A549 (cell line): ENCODE measurements around the gene BCL2L2. TPM values are rescaled to one million over a fixed set of nuclear protein-coding genes. Genes with fewer than 3 reads are reported as not detected.

Source experiments
- ATAC-seq, 2 experiments: fragments of 200-7000 bp in 1 of 2; fragments of >200 bp in 1 of 2; cut with Nextera tagmentation in 1 of 2; cut with Tn5 transposase in 1 of 2; 3 replicates each; pipeline versions ENCODE4 v1.8.0 to v1.9.1; 2018 to 2020; ENCODE audit warnings: mild to moderate bottlenecking in 1 of 2, moderate library complexity in 1 of 2
- CTCF ChIA-PET: fragments of 300-600 bp; sonication (Branson Sonifier 250); formaldehyde crosslinking; extraction: SDS; loops from one replicate; lab custom pipeline; 2021; ENCODE audit warnings: antibody characterized with exemption, inconsistent platforms; lab: Yijun Ruan, JAX
- POLR2A ChIA-PET: fragments of 350-600 bp; formaldehyde crosslinking; extraction: SDS; loops from one replicate; lab custom pipeline; 2021; ENCODE audit warnings: antibody characterized with exemption, inconsistent platforms; lab: Yijun Ruan, JAX
- DNase-seq, 2 experiments: peaks; one replicate each; pipeline versions ENCODE4 v3.0.0 to v3.0.0-alpha.2; 2011 to 2016; ENCODE audit warnings: low read depth in 1 of 2, low spot score in 1 of 2
- FAIRE-seq: peaks from 2 replicates; lab custom pipeline; 2011; peaks lifted over from hg19 to GRCh38; lab: Jason Lieb, UNC
- H3K27ac ChIP-seq, 2 experiments: fragments of >200 bp; sonication (Bioruptor Twin); formaldehyde crosslinking; 3 replicates each; pipeline ENCODE4 v1.5.1; 2016 to 2017
- H3K4me1 ChIP-seq: fragments of >200 bp; sonication (Bioruptor Twin); formaldehyde crosslinking; 3 replicates; pipeline ENCODE4 v1.6.1; 2016
- H3K4me2 ChIP-seq: fragments of >200 bp; sonication (Bioruptor Twin); formaldehyde crosslinking; 3 replicates; pipeline ENCODE4 v1.6.1; 2016
- H3K4me3 ChIP-seq: fragments of >200 bp; sonication (Bioruptor Twin); formaldehyde crosslinking; 3 replicates; pipeline ENCODE4 v1.5.1; 2016
- H3K9me3 ChIP-seq: fragments of >200 bp; sonication (Bioruptor Twin); formaldehyde crosslinking; 3 replicates; pipeline ENCODE4 v1.6.1; 2016
- ATOH8 ChIP-seq: fragments of 250-450 bp; sonication (Bioruptor Pico); IDR thresholded peaks from 2 replicates; pipeline ENCODE4 v1.5.0; 2020; ENCODE audit warnings: low read depth, mild to moderate bottlenecking, moderate library complexity
- BCL3 ChIP-seq: fragments of >200 bp; sonication (Bioruptor Twin); formaldehyde crosslinking; IDR thresholded peaks from 3 replicates; pipeline ENCODE4 v1.6.1; 2016
- CEBPB ChIP-seq, 2 experiments: fragments of >200 bp in 1 of 2; sonication (Bioruptor Twin) in 1 of 2; formaldehyde crosslinking in 1 of 2; IDR thresholded peaks; 2 replicates each; pipeline ENCODE4 v1.6.1; 2012 to 2016
- CHD2 ChIP-seq: fragments of 150-350 bp; IDR thresholded peaks from 2 replicates; pipeline ENCODE4 v1.6.1; 2014; ENCODE audit warnings: low read length; ENCODE audit not compliant: partially characterized antibody
- CHD4 ChIP-seq: fragments of 200-600 bp; sonication (generic); IDR thresholded peaks from 2 replicates; pipeline ENCODE4 v1.6.1; 2016; ENCODE audit warnings: antibody characterized with exemption, mild to moderate bottlenecking, borderline replicate concordance
- E2F6 ChIP-seq: IDR thresholded peaks from 2 replicates; pipeline ENCODE4 v1.6.1; 2012; ENCODE audit warnings: low read depth, borderline replicate concordance
- EHMT2 ChIP-seq: fragments of 200-600 bp; sonication (generic); IDR thresholded peaks from 2 replicates; pipeline ENCODE4 v1.6.1; 2016; ENCODE audit warnings: antibody characterized with exemption, low read depth, mild to moderate bottlenecking, moderate library complexity
- ESRRA ChIP-seq: fragments of 150-350 bp; IDR thresholded peaks from 2 replicates; pipeline ENCODE4 v1.6.1; 2014; ENCODE audit warnings: mild to moderate bottlenecking, low read length, borderline replicate concordance
- FOSL2 ChIP-seq, 2 experiments: fragments of 450-650 bp in 1 of 2; fragments of >200 bp in 1 of 2; sonication (Bioruptor Twin) in 1 of 2; formaldehyde crosslinking; IDR thresholded peaks; 2 replicates each; pipeline versions ENCODE4 v1.5.0 to v1.6.1; 2016 to 2020; ENCODE audit warnings: mild to moderate bottlenecking in 1 of 2, moderate library complexity in 1 of 2
- HES2 ChIP-seq: fragments of >200 bp; sonication (Bioruptor Twin); formaldehyde crosslinking; IDR thresholded peaks from 2 replicates; pipeline ENCODE4 v1.6.1; 2016
- HOXA7 ChIP-seq: fragments of 250-450 bp; sonication (Bioruptor Pico); IDR thresholded peaks from 2 replicates; pipeline ENCODE4 v1.5.0; 2020; ENCODE audit warnings: mild to moderate bottlenecking, moderate library complexity
- JUN ChIP-seq, 2 experiments: fragments of >200 bp; sonication (Bioruptor Twin); formaldehyde crosslinking; IDR thresholded peaks; 2 replicates in 1 of 2; 3 replicates in 1 of 2; pipeline ENCODE4 v1.6.1; 2016 to 2017
- MAX ChIP-seq: IDR thresholded peaks from 2 replicates; pipeline ENCODE4 v1.6.1; 2012
- MYC ChIP-seq: IDR thresholded peaks from 2 replicates; pipeline ENCODE4 v1.6.1; 2012; ENCODE audit warnings: mild to moderate bottlenecking, inconsistent platforms, low read length, improper control_type of control experiment, borderline replicate concordance
- PBX3 ChIP-seq: IDR thresholded peaks from 2 replicates; pipeline ENCODE4 v1.6.1; 2012
- POLR2AphosphoS2 ChIP-seq: conservative IDR thresholded peaks from 2 replicates; pipeline ENCODE4 v1.6.1; 2012; ENCODE audit warnings: low read length, improper control_type of control experiment, inconsistent platforms
- RCOR1 ChIP-seq: fragments of 150-350 bp; IDR thresholded peaks from 2 replicates; pipeline ENCODE4 v1.6.1; 2014; ENCODE audit warnings: antibody characterized with exemption, low read length, low read depth
- USF2 ChIP-seq: fragments of 450-650 bp; IDR thresholded peaks from 2 replicates; pipeline ENCODE4 v1.6.1; 2014; ENCODE audit warnings: antibody characterized with exemption
- ZFP36 ChIP-seq: fragments of 450-650 bp; IDR thresholded peaks from 2 replicates; pipeline ENCODE4 v1.6.1; 2014; ENCODE audit warnings: borderline replicate concordance; ENCODE audit not compliant: partially characterized antibody
- WGBS: methylation state at CpG from one replicate; pipeline ENCODE4 v1.1.6; 2017; ENCODE audit errors: missing lambda C conversion rate; 5-methylcytosine and 5-hydroxymethylcytosine counted together
- polyA plus RNA-seq, 4 experiments: library from polyadenylated mRNA; depleted of rRNA in 3 of 4; stranded (reverse); fragments of >200 nt; fragmentation: RNase III in 1 of 4; extraction: RNeasy Plus Mini Kit Qiagen cat#74134 plus additional on column Dnase treatment in 1 of 4; gene quantifications; 2 replicates in 3 of 4; 3 replicates in 1 of 4; pipeline ENCODE4 v1.2.3, GENCODE V29; 2011 to 2017

BCL2L2 gene
- polyA plus RNA-seq, 2 of the 4 experiments (the other 2 are of a cell fraction) = 17.8 to 25.4 TPM

- no peak for TF ChIP-seq JUN (IDR thresholded peaks at IDR 0.05)
- TF ChIP-seq RCOR1 = no peak
- TF ChIP-seq FOSL2 (IDR thresholded peaks at IDR 0.05) = no peak
- TF ChIP-seq FOSL2 (CRISPR knock-in tag; IDR thresholded peaks at IDR 0.05) = no peak
- no peak for TF ChIP-seq ESRRA
- no peak for TF ChIP-seq HES2
Measured at GRCh38 chr14:23319746-23320583, 13.3 kb downstream of the BCL2L2 start (continued).

GRCh38 chr14:23320584-23321571 lies 14.2 kb downstream of the BCL2L2 start, which contains the start of gene PABPN1:
Gene PABPN1, plus strand, starts transcription at chr14:23321457. Its CDS starts 13 bp downstream, at chr14:23321470.
- Histone ChIP-seq H3K27ac (peak within 1 kb of the TSS; percentile 99 to 100), H3K4me3 (peak within 1 kb of the TSS; percentile 97), H3K9me3 (no peaks in the 10 kb centered on the region), H3K4me2 (peak within 1 kb of the TSS; percentile 87), H3K4me1 (peaks cover 24% of the 10 kb centered on the region)
- TF ChIP-seq USF2 (peak; percentile 93), CEBPB (IDR thresholded peaks at IDR 0.05) (peak in 1 of 2 experiments; percentile 61; a peak in 1 of 4 replicates), MYC (no peak), MAX (peak; percentile 55), CHD2 (peak; percentile 51), JUN (IDR thresholded peaks at IDR 0.05) (peak; percentile 58 to 82; a peak in 3 of 5 replicates), HOXA7 (CRISPR knock-in tag) (no peak), EHMT2 (peak; percentile 56; the same call in 1 of the 2 replicates), E2F6 (0 out of 2 replicates have a peak, but pooled peaks have one; percentile 46), ATOH8 (CRISPR knock-in tag) (0 out of 2 replicates have a peak, but pooled peaks have one; percentile 46), BCL3 (peak; percentile 70; the same call in 1 of the 3 replicates), PBX3 (peak; percentile 98), POLR2AphosphoS2 (peak; percentile 76), ZFP36 (no peak), FOSL2 (IDR thresholded peaks at IDR 0.05) (no peak), FOSL2 (CRISPR knock-in tag; IDR thresholded peaks at IDR 0.05) (0 out of 2 replicates have a peak, but pooled peaks have one; percentile 23), CHD4 (no peak)
- CTCF ChIA-PET = interaction anchor here (0.5 to 5.2 kb wide), 13 partner anchors 11 to 824 kb away, joined by 3 to 30 read pairs (median 7); partner anchors contain the start of genes BCL2L2 and PPP1R3E
- DNase-seq = peak; percentile 98 to 100
- POLR2A ChIA-PET = interaction anchor here (0.6 to 3.2 kb wide), 13 partner anchors 10 to 794 kb away, joined by 3 to 64 read pairs (median 5); partner anchors contain the start of genes ACIN1, BCL2L2, C14orf119 and DCAF11
- FAIRE-seq = peak; percentile 7
- WGBS = 10% methylated on average over 32 of the region's 63 CpGs
- peak; percentile 90 to 96 for ATAC-seq
